ENCODE results near the gene ZNF112.

ZNF112 gene

GRCh38 chr19:44280916-44281315 lies 75.6 kb downstream of the ZNF112 start:
- peak; percentile 85 for DNase-seq

- no peak for DNase-seq
Measured at GRCh38 chr19:44278181-44278690, 78.2 kb downstream of the ZNF112 start.

- no peak for DNase-seq
Measured at GRCh38 chr19:44277331-44277730, 79.1 kb downstream of the ZNF112 start.
